A549 (cell line): ENCODE data around the gene ODC1.

Source experiments
- NR3C1 ChIP-seq: fragments of >200 bp; sonication (Bioruptor Twin); formaldehyde crosslinking; IDR thresholded peaks from 3 replicates; pipeline ENCODE4 v1.6.1; 2017
- POLR2A ChIP-seq: IDR thresholded peaks from 2 replicates; pipeline ENCODE4 v1.6.1; 2012; ENCODE audit warnings: mild to moderate bottlenecking, low read length
- RAD21 ChIP-seq, 2 experiments: fragments of >200 bp in 1 of 2; sonication (Bioruptor Twin) in 1 of 2; formaldehyde crosslinking in 1 of 2; IDR thresholded peaks in 1 of 2; conservative IDR thresholded peaks in 1 of 2; 2 replicates in 1 of 2; 3 replicates in 1 of 2; pipeline ENCODE4 v1.6.1; 2012 to 2018; ENCODE audit warnings: inconsistent platforms in 1 of 2
- RFX5 ChIP-seq: fragments of 450-650 bp; IDR thresholded peaks from 2 replicates; pipeline ENCODE4 v1.7.1; 2014; ENCODE audit warnings: antibody characterized with exemption, mild to moderate bottlenecking, moderate library complexity
- SREBF2 ChIP-seq: fragments of 450-650 bp; IDR thresholded peaks from 2 replicates; pipeline ENCODE4 v1.6.1; 2014; ENCODE audit warnings: mild to moderate bottlenecking, moderate library complexity
- TF ChIP-seq, protein P1 (sequence below): fragments of >200 bp; sonication (Bioruptor Twin); formaldehyde crosslinking; IDR thresholded peaks from 3 replicates; pipeline ENCODE4 v1.5.1; 2016

DNA sequence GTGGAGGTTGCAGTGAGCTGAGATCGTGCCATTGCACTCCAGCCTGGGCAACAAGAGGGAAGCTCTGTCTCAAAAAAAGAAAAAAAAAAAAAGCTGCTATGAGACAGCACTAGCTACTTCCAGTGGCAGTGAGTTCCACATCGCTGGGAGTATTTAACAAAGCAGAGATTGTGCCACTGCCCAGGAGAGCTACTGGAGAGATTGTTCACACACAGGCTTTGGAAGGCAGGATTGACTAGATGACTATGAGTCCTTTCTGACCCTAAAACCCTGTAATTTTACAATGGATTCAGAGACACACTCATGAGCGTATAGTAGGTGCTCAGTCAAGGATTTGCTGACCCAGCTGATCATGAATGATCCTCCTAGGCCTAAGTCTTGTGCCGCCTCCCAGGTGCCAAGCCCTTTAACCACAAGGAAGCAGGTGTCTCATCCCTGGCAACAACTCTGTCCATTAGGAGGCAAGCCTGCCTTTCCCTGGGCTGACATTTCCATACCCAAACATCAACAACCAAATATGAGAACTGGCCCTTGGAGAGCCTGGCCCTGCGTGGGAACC is 45.0 kb upstream of the ODC1 start:
- no peak for TF ChIP-seq SREBF2
- TF ChIP-seq, protein P1, sequence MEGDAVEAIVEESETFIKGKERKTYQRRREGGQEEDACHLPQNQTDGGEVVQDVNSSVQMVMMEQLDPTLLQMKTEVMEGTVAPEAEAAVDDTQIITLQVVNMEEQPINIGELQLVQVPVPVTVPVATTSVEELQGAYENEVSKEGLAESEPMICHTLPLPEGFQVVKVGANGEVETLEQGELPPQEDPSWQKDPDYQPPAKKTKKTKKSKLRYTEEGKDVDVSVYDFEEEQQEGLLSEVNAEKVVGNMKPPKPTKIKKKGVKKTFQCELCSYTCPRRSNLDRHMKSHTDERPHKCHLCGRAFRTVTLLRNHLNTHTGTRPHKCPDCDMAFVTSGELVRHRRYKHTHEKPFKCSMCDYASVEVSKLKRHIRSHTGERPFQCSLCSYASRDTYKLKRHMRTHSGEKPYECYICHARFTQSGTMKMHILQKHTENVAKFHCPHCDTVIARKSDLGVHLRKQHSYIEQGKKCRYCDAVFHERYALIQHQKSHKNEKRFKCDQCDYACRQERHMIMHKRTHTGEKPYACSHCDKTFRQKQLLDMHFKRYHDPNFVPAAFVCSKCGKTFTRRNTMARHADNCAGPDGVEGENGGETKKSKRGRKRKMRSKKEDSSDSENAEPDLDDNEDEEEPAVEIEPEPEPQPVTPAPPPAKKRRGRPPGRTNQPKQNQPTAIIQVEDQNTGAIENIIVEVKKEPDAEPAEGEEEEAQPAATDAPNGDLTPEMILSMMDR: no peak
- no peak for TF ChIP-seq RFX5
- no peak for TF ChIP-seq POLR2A
- no peak for TF ChIP-seq RAD21 (conservative IDR thresholded peaks at IDR 0.05 in 1 of 2, IDR thresholded peaks at IDR 0.05 in 1 of 2)
- no peak for TF ChIP-seq NR3C1
